ENCODE results near the gene TAB2.
"Not testable (repeated sequence)": the region's sequence is repeated elsewhere in the genome, so short reads cannot be mapped to it uniquely, and the experiment has no call there.

Gene TAB2

GRCh38 chr6:149440735-149441671, 123.5 kb downstream of the TAB2 start:
- no peak overlapping the region for H3K4me3 ChIP-seq (ENCODE audit: low read depth, low read length)

GRCh38 chr6:149441740-149442139, 124.2 kb downstream of the TAB2 start:
- H3K4me3 ChIP-seq (ENCODE audit: low read depth, low read length) = no peak overlapping the region

- no peak overlapping the region for H3K4me3 ChIP-seq (ENCODE audit: low read depth, low read length)
Measured at GRCh38 chr6:149443411-149444181, 126.1 kb downstream of the TAB2 start.

- H3K4me3 ChIP-seq (ENCODE audit: low read depth, low read length) = not testable (repeated sequence)
Measured at GRCh38 chr6:149444360-149445094, 127.0 kb downstream of the TAB2 start.

- no peak overlapping the region for H3K4me3 ChIP-seq (ENCODE audit: low read depth, low read length)
Measured at GRCh38 chr6:149445095-149445466, 127.6 kb downstream of the TAB2 start.

- no peak overlapping the region for H3K4me3 ChIP-seq (ENCODE audit: low read depth, low read length)
Measured at GRCh38 chr6:149445573-149445972, 128.1 kb downstream of the TAB2 start.

- H3K4me3 ChIP-seq (ENCODE audit: low read depth, low read length) = no peak overlapping the region
Measured at GRCh38 chr6:149446791-149447376, 129.4 kb downstream of the TAB2 start.

- no peak overlapping the region for H3K4me3 ChIP-seq (ENCODE audit: low read depth, low read length)
Measured at GRCh38 chr6:149448821-149449453, 131.4 kb downstream of the TAB2 start.

- H3K4me3 ChIP-seq (ENCODE audit: low read depth, low read length) = peak overlapping the region; percentile 28
Measured at GRCh38 chr6:149449831-149450678, 132.5 kb downstream of the TAB2 start.

GRCh38 chr6:149450679-149451375, 133.3 kb downstream of the TAB2 start:
- H3K4me3 ChIP-seq (ENCODE audit: low read depth, low read length) = peak overlapping the region; percentile 30

GRCh38 chr6:149451376-149452036, 134.0 kb downstream of the TAB2 start:
- peak overlapping the region; percentile 30 for H3K4me3 ChIP-seq (ENCODE audit: low read depth, low read length)

GRCh38 chr6:149452037-149452939, 134.8 kb downstream of the TAB2 start:
- H3K4me3 ChIP-seq (ENCODE audit: low read depth, low read length) = no peak overlapping the region

GRCh38 chr6:149453597-149454345, 136.3 kb downstream of the TAB2 start:
- no peak overlapping the region for H3K4me3 ChIP-seq (ENCODE audit: low read depth, low read length)

GRCh38 chr6:149454346-149454848, 136.9 kb downstream of the TAB2 start:
- no peak overlapping the region for H3K4me3 ChIP-seq (ENCODE audit: low read depth, low read length)

- H3K4me3 ChIP-seq (ENCODE audit: low read depth, low read length) = no peak overlapping the region
Measured at GRCh38 chr6:149455031-149455732, 137.7 kb downstream of the TAB2 start.

Measured in iPS-11a (cell line).